ENCODE results near the gene KRT82.
A peak's percentile ranks its signal among the peaks of the same experiment; 100 is the strongest.

Gene KRT82

GRCh38 chr12:52380271-52380694 lies 25.9 kb downstream of the KRT82 start:
- peak; percentile 10 for DNase-seq

- DNase-seq: no peak
Observed at GRCh38 chr12:52379536-52379935, 26.6 kb downstream of the KRT82 start.

GRCh38 chr12:52378091-52378490 lies 28.0 kb downstream of the KRT82 start:
- DNase-seq: no peak

- DNase-seq: no peak
Observed at GRCh38 chr12:52377266-52377665, 28.9 kb downstream of the KRT82 start.

- peak; percentile 47 for DNase-seq
Observed at GRCh38 chr12:52372216-52373154, 33.6 kb downstream of the KRT82 start.

- no peak for DNase-seq
Observed at GRCh38 chr12:52371716-52372115, 34.4 kb downstream of the KRT82 start.

GRCh38 chr12:52370926-52371608 lies 35.1 kb downstream of the KRT82 start:
- DNase-seq: no peak

- no peak for DNase-seq
Observed at GRCh38 chr12:52369809-52370208, 36.3 kb downstream of the KRT82 start.

GRCh38 chr12:52369211-52369610 lies 36.9 kb downstream of the KRT82 start:
- DNase-seq: no peak

GRCh38 chr12:52368508-52368907 lies 37.6 kb downstream of the KRT82 start:
- no peak for DNase-seq

GRCh38 chr12:52367876-52368275 lies 38.3 kb downstream of the KRT82 start:
- no peak for DNase-seq

- no peak for DNase-seq
Observed at GRCh38 chr12:52366738-52367485, 39.2 kb downstream of the KRT82 start, which contains the start of gene KRT85. TSS of gene KRT85 (minus strand) at chr12:52367481. CDS start at chr12:52367405, 76 bp downstream.

GRCh38 chr12:52364901-52365489 lies 41.1 kb downstream of the KRT82 start:
- no peak for DNase-seq

- DNase-seq: no peak
Observed at GRCh38 chr12:52364061-52364460, 42.1 kb downstream of the KRT82 start.

GRCh38 chr12:52363111-52363679 lies 42.9 kb downstream of the KRT82 start:
- DNase-seq: no peak

- DNase-seq: no peak
Observed at GRCh38 chr12:52362118-52362726, 43.9 kb downstream of the KRT82 start.

GRCh38 chr12:52361553-52361952 lies 44.6 kb downstream of the KRT82 start:
- no peak for DNase-seq

GRCh38 chr12:52360663-52361271 lies 45.4 kb downstream of the KRT82 start:
- no peak for DNase-seq

- no peak for DNase-seq
Observed at GRCh38 chr12:52360106-52360662, 46.0 kb downstream of the KRT82 start.

GRCh38 chr12:52359621-52360061 lies 46.5 kb downstream of the KRT82 start:
- peak; percentile 3 for DNase-seq

Measured in MV-4-11 (cell line).